PC-3 (cell line): ENCODE results near the gene KRT79. TPM values are rescaled to one million over a fixed set of nuclear protein-coding genes. Genes with fewer than 3 reads are reported as not detected.

Experiments
- ATAC-seq: fragments of 200-7000 bp; cut with Tn5 transposase; 2 replicates; pipeline ENCODE4 v1.9.1; 2020; ENCODE audit warnings: mild to moderate bottlenecking, moderate library complexity
- BruUV-seq: library from RNA; stranded (reverse); fragments of 400-500 nt; replicated peaks from 2 replicates; lab custom pipeline; 2021; lab: Mats Ljungman, UMichigan
- CTCF ChIA-PET: fragments of 300-600 bp; sonication (Branson Sonifier 250); formaldehyde crosslinking; loops from one replicate; lab custom pipeline; 2022; ENCODE audit warnings: antibody characterized with exemption; lab: Charles Lee
- POLR2A ChIA-PET: fragments of 300-600 bp; sonication (Branson Sonifier 250); formaldehyde crosslinking; loops from one replicate; lab custom pipeline; 2022; ENCODE audit warnings: antibody characterized with exemption; ENCODE audit not compliant: unreplicated experiment; lab: Charles Lee
- DNase-seq: peaks from one replicate; pipeline ENCODE4 v3.0.0-alpha.2; 2015
- H2AFZ ChIP-seq: fragments of 300-600 bp; sonication (generic); 2 replicates; pipeline ENCODE4 v1.6.0; 2016; ENCODE audit warnings: antibody characterized with exemption, low read length
- H3F3A ChIP-seq: fragments of 300-600 bp; sonication (generic); one replicate; pipeline ENCODE4 v1.6.0; 2017; ENCODE audit warnings: antibody characterized with exemption, low read length, control low read depth, mild to moderate bottlenecking; ENCODE audit not compliant: unreplicated experiment
- H3K27ac ChIP-seq: fragments of 300-600 bp; sonication (generic); 2 replicates; pipeline ENCODE4 v1.5.1; 2016; ENCODE audit warnings: mild to moderate bottlenecking, low read length
- H3K27me3 ChIP-seq: fragments of 300-600 bp; sonication (generic); 2 replicates; pipeline ENCODE4 v1.6.1; 2016; ENCODE audit warnings: low read length, mixed read lengths
- H3K36me3 ChIP-seq: fragments of 300-600 bp; sonication (generic); 2 replicates; pipeline ENCODE4 v1.6.1; 2016; ENCODE audit warnings: low read depth, mixed run types, low read length, mixed read lengths
- H3K4me1 ChIP-seq: fragments of 300-600 bp; sonication (generic); 2 replicates; pipeline ENCODE4 v1.5.1; 2016; ENCODE audit warnings: low read length; ENCODE audit not compliant: insufficient read depth
- H3K4me2 ChIP-seq: fragments of 300-600 bp; sonication (generic); 2 replicates; pipeline ENCODE4 v1.6.0; 2016; ENCODE audit warnings: low read length
- H3K4me3 ChIP-seq: fragments of 300-600 bp; sonication (generic); 2 replicates; pipeline ENCODE4 v1.5.1; 2016; ENCODE audit warnings: mild to moderate bottlenecking, low read length, mixed read lengths
- H3K79me2 ChIP-seq: fragments of 300-600 bp; sonication (generic); 2 replicates; pipeline ENCODE4 v1.6.1; 2017; ENCODE audit warnings: low read length, mixed read lengths
- H3K9ac ChIP-seq: fragments of 300-600 bp; sonication (generic); 2 replicates; pipeline ENCODE4 v1.6.0; 2016; ENCODE audit warnings: mild to moderate bottlenecking, low read length
- H3K9me2 ChIP-seq: fragments of 300-600 bp; sonication (generic); replicated peaks from 2 replicates; pipeline ENCODE4 v1.6.1; 2016; ENCODE audit warnings: mixed run types, low read length, mixed read lengths
- H3K9me3 ChIP-seq: fragments of 300-600 bp; sonication (generic); 2 replicates; pipeline ENCODE4 v1.6.1; 2016; ENCODE audit warnings: low read length, mixed read lengths
- H4K20me1 ChIP-seq: fragments of 300-600 bp; sonication (generic); 2 replicates; pipeline ENCODE4 v1.6.1; 2016; ENCODE audit warnings: low read length, mixed read lengths
- CTCF ChIP-seq: fragments of 300-600 bp; sonication (generic); conservative IDR thresholded peaks from 2 replicates; pipeline ENCODE4 v1.5.1; 2017; ENCODE audit warnings: antibody characterized with exemption, low read depth, mild to moderate bottlenecking, low read length
- EZH2 ChIP-seq: fragments of 300-600 bp; sonication (generic); IDR thresholded peaks from one replicate; pipeline ENCODE4 v1.6.1; 2017; ENCODE audit warnings: antibody characterized with exemption, mild to moderate bottlenecking, low read length; ENCODE audit not compliant: unreplicated experiment
- EZH2phosphoT487 ChIP-seq: fragments of 300-600 bp; sonication (generic); IDR thresholded peaks from 2 replicates; pipeline ENCODE4 v1.6.1; 2018; ENCODE audit warnings: mild to moderate bottlenecking, antibody characterized with exemption, low read length, borderline replicate concordance
- intact Hi-C: fragments of 100-400 bp; cut with micrococcal nuclease; formaldehyde crosslinking; loops from 2 replicates; pipeline ENCODE4 v1.9.0; 2023
- total RNA-seq: library from RNA; depleted of rRNA; stranded (reverse); fragments of >200 nt; gene quantifications from 2 replicates; pipeline ENCODE4 v1.2.3, GENCODE V29; 2014

The KRT79 gene
- total RNA-seq, 1 experiment from 2014 or later: not detected

- no peak for ATAC-seq
- TF ChIP-seq EZH2phosphoT487 (no peak), EZH2 (no peak), CTCF (no peak)
- DNase-seq: no peak
- Histone ChIP-seq H3K79me2 (no peaks in the 10 kb centered on the region), H3F3A (no peaks in the 10 kb centered on the region), H2AFZ (no peak overlapping the region), H3K9me3 (no peaks in the 10 kb centered on the region), H3K9ac (no peak overlapping the region), H3K27me3 (no peaks in the 10 kb centered on the region), H4K20me1 (no peaks in the 10 kb centered on the region), H3K4me3 (no peak overlapping the region), H3K4me1 (peaks cover 7% of the 10 kb centered on the region), H3K4me2 (no peak overlapping the region), H3K9me2 (no peaks in the 10 kb centered on the region), H3K36me3 (no peaks in the 10 kb centered on the region), H3K27ac (no peak overlapping the region)
- no TSS peak for BruUV-seq
- ChIA-PET CTCF (no interaction called here), POLR2A (no interaction called here)
- intact Hi-C loops: no loop called here
Measured at GRCh38 chr12:52806169-52806811, 27.8 kb downstream of the KRT79 start.

DNA sequence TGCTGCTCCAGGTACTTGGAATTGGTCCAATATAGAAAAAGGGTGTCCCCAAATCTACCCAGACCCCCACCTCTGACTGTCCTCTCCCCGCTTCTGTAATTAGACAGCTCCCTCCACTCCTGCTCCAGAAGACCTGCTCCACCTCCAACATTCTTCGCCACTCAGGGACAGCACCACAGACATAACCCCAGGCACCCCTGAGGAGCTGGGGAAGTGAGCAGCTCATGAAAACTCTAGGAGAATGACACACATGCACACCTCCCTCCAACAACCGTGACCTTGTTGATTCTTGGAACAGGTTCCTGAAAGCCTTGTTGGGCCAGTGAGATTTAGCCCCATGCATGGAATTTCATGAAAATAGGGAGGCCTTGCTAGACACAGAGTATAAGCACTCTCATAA, 28.4 kb downstream of the KRT79 start:
- POLR2A ChIA-PET: no interaction called here
- Histone ChIP-seq H3K27me3 (no peaks in the 10 kb centered on the region), H4K20me1 (no peaks in the 10 kb centered on the region), H3F3A (no peaks in the 10 kb centered on the region), H3K27ac (no peak overlapping the region), H3K9me3 (no peaks in the 10 kb centered on the region), H3K79me2 (no peaks in the 10 kb centered on the region), H3K9me2 (no peaks in the 10 kb centered on the region), H3K4me3 (no peak overlapping the region), H3K9ac (no peak overlapping the region), H3K4me1 (peaks cover 12% of the 10 kb centered on the region), H3K36me3 (no peaks in the 10 kb centered on the region), H3K4me2 (no peak overlapping the region), H2AFZ (no peak overlapping the region)
- no TSS peak for BruUV-seq
- CTCF ChIA-PET: no interaction called here
- TF ChIP-seq EZH2phosphoT487 (no peak), EZH2 (no peak), CTCF (no peak)
- intact Hi-C loops: no loop called here
- no peak for ATAC-seq
- DNase-seq: peak; percentile 35

DNA sequence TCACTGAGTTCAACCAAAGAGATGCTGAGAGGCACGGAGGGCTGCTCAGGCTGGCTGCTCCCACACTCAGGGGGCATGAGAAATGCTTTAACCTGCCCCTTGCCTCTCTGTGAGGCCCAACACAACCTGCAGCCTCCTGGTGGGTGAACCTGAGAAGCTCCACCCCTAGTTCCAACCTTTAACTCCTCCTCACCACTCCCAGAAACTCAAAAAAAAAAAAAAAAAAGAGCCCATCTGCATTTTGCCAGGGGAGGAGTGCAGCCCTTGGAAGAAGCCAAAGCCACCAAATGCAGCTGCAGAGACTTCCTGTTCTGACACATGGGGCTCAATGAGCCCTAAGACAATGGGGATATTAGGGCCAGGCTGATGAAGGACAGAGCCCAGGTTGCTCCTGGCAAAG, 29.1 kb downstream of the KRT79 start:
- BruUV-seq: no TSS peak
- H4K20me1 ChIP-seq: no peaks in the 10 kb centered on the region
- H3K4me3 ChIP-seq: no peak overlapping the region
- no peaks in the 10 kb centered on the region for H3F3A ChIP-seq
- CTCF ChIA-PET: no interaction called here
- H3K4me2 ChIP-seq: no peak overlapping the region
- H3K9me3 ChIP-seq: no peaks in the 10 kb centered on the region
- H3K36me3 ChIP-seq: no peaks in the 10 kb centered on the region
- H3K27ac ChIP-seq: no peak overlapping the region
- POLR2A ChIA-PET: no interaction called here
- no peaks in the 10 kb centered on the region for H3K9me2 ChIP-seq
- intact Hi-C loops: loop anchor here (5.0 kb wide), 1 partner anchor 63 kb away; no protein-coding TSS in a partner anchor
- H2AFZ ChIP-seq: no peak overlapping the region
- H3K79me2 ChIP-seq: no peaks in the 10 kb centered on the region
- ATAC-seq (no peak), DNase-seq (no peak)
- peaks cover 19% of the 10 kb centered on the region for H3K4me1 ChIP-seq
- H3K27me3 ChIP-seq: no peaks in the 10 kb centered on the region
- no peak overlapping the region for H3K9ac ChIP-seq
- TF ChIP-seq EZH2 (no peak), CTCF (no peak), EZH2phosphoT487 (no peak)
